Sigmoid colon (tissue), 4 donors: ENCODE data around the gene SOS1.

Experiments
- CTCF ChIP-seq, 4 experiments: fragments of 450-650 bp in 3 of 4; fragments of 200-600 bp in 1 of 4; IDR thresholded peaks; one replicate each; pipeline ENCODE4 v1.5.1; 2016 to 2019; ENCODE audit warnings: antibody characterized with exemption in 4 of 4, mild to moderate bottlenecking in 3 of 4, moderate library complexity in 2 of 4
- EP300 ChIP-seq, 4 donors: sonication (generic); formaldehyde crosslinking; IDR thresholded peaks; one replicate each; pipeline ENCODE4 v1.6.1; 2017; ENCODE audit warnings: antibody characterized with exemption in 4 of 4
- POLR2AphosphoS5 ChIP-seq, 4 donors: sonication (generic); formaldehyde crosslinking; IDR thresholded peaks; one replicate each; pipeline ENCODE4 v1.6.1; 2017; ENCODE audit warnings: antibody characterized with exemption in 4 of 4

DNA sequence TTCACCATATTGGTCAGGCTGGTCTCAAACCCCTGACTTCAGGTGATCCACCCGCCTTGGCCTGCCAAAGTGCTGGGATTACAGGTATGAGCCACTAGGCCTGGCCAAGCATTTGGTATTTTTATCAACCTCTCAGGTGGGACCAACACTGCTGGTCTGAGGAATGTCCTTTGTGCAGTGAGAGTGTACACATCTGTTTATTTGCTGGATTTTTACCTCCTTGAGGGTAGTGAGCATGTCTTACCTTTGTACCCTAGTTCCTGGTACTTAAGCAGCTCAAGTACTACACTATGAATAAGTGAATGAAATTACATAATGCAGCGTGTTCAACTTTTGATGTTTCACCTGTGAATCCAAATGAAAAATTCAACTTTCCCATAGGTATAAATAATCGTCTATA lies 29.8 kb downstream of the SOS1 start:
- TF ChIP-seq CTCF (IDR thresholded peaks at IDR 0.05) (no peak), EP300 (IDR thresholded peaks at IDR 0.05) (no peak), POLR2AphosphoS5 (IDR thresholded peaks at IDR 0.05) (no peak)
